Upper lobe of left lung (tissue), 6 donors: ENCODE results near the gene TET3. TPM values are rescaled to one million over a fixed set of nuclear protein-coding genes. Genes with fewer than 3 reads are reported as not detected.

Experiments
- ATAC-seq, 2 donors: fragments of 200-7000 bp; cut with Tn5 transposase; one replicate each; pipeline ENCODE4 v1.9.1; 2022; ENCODE audit warnings: mild to moderate bottlenecking in 2 of 2, moderate library complexity in 2 of 2; ENCODE audit not compliant: low FRiP score in 2 of 2
- DNase-seq, 2 donors: peaks; one replicate each; pipeline ENCODE4 v3.0.0-alpha.2; 2019 to 2020
- H3K27ac ChIP-seq, 4 donors: fragments of 200-600 bp; sonication (generic); one replicate each; pipeline ENCODE4 v1.5.1; 2016 to 2019
- H3K27me3 ChIP-seq, 4 donors: fragments of 200-600 bp; sonication (generic); one replicate each; pipeline ENCODE4 v1.5.1; 2017 to 2019
- H3K36me3 ChIP-seq, 4 donors: fragments of 200-600 bp; sonication (generic); one replicate each; pipeline ENCODE4 v1.5.1; 2016 to 2019
- H3K4me1 ChIP-seq, 4 donors: fragments of 200-600 bp; sonication (generic); one replicate each; pipeline ENCODE4 v1.5.1; 2018 to 2019
- H3K4me3 ChIP-seq, 4 donors: fragments of 200-600 bp; sonication (generic); one replicate each; pipeline ENCODE4 v1.5.1; 2017 to 2019; ENCODE audit warnings: mild to moderate bottlenecking in 2 of 4, moderate library complexity in 1 of 4
- H3K9me3 ChIP-seq, 4 donors: fragments of 200-600 bp; sonication (generic); one replicate each; pipeline ENCODE4 v1.5.1; 2018 to 2019
- EP300 ChIP-seq, 4 donors: sonication (generic); formaldehyde crosslinking; IDR thresholded peaks; one replicate each; pipeline ENCODE4 v1.5.1; 2017; ENCODE audit warnings: antibody characterized with exemption in 4 of 4, control low read depth in 2 of 4
- POLR2A ChIP-seq, 4 donors: fragments of 450-650 bp; IDR thresholded peaks; one replicate each; pipeline ENCODE4 v1.5.1; 2016 to 2017; ENCODE audit warnings: antibody characterized with exemption in 4 of 4, mild to moderate bottlenecking in 2 of 4
- POLR2AphosphoS5 ChIP-seq, 2 donors: sonication (generic); formaldehyde crosslinking; IDR thresholded peaks; one replicate each; pipeline ENCODE4 v1.5.1; 2017; ENCODE audit warnings: antibody characterized with exemption in 2 of 2
- WGBS, 2 donors: methylation state at CpG; one replicate each; pipeline ENCODE4 v1.1.5; 2017 to 2018; 5-methylcytosine and 5-hydroxymethylcytosine counted together
- total RNA-seq, 6 donors: library from RNA; depleted of rRNA in 4 of 6; stranded (reverse); fragments of >200 nt in 4 of 6; gene quantifications; one replicate each; pipeline versions ENCODE4 v1.1.0 to v1.2.1, GENCODE V29; 2016 to 2021
- TF ChIP-seq, protein P1 (sequence below), 6 experiments: fragments of 450-650 bp in 4 of 6; fragments of 200-600 bp in 2 of 6; sonication (generic) in 2 of 6; IDR thresholded peaks; one replicate each; pipeline ENCODE4 v1.5.1; 2016 to 2019; ENCODE audit warnings: antibody characterized with exemption in 6 of 6
- donor health status: DM: no; HTN: no; CAD: no; lungs with moderate emphysema.
- donor health status: DM: no; HTN: yes; CAD: no; lungs with severe emphysema.

The TET3 gene
- total RNA-seq, 6 donors from 2014 or later, result 17.3 to 53.4 (median 23.6) TPM

DNA sequence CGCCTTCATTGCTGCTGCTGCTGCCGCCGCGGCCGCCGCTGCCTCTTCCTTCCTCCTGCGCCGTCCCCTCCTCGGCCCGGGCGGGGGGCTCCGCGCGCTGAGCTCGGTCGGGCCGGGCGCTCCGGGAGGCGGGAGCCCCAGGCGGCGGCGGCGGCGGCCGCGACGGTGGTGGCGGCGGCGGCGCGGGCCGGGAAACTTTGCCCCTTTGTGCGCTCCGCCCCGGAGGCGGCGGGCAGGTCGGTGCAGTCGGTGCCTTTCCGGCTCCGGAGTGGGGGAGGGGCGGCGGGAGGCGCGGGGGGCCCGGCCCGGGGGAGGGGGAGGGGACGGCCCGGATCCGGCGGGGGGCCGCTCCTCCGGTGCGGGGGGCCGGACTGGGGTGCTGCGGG, 205 bp downstream of the TET3 start:
- no peaks in the 10 kb centered on the region for H3K36me3 ChIP-seq
- peaks cover 73 to 80% (median 77%) of the 10 kb centered on the region in 4 donors for H3K4me1 ChIP-seq
- H3K27me3 ChIP-seq, result no peaks in the 10 kb centered on the region
- DNase-seq, result peak in 1 of 2 donors; percentile 58
- TF ChIP-seq POLR2AphosphoS5 (IDR thresholded peaks at IDR 0.05), result peak in 1 of 2 donors; percentile 53
- TF ChIP-seq POLR2A (IDR thresholded peaks at IDR 0.05), result peak in 1 of 4 donors; percentile 46
- TF ChIP-seq EP300 (IDR thresholded peaks at IDR 0.05), result no peak
- TF ChIP-seq, protein P1, sequence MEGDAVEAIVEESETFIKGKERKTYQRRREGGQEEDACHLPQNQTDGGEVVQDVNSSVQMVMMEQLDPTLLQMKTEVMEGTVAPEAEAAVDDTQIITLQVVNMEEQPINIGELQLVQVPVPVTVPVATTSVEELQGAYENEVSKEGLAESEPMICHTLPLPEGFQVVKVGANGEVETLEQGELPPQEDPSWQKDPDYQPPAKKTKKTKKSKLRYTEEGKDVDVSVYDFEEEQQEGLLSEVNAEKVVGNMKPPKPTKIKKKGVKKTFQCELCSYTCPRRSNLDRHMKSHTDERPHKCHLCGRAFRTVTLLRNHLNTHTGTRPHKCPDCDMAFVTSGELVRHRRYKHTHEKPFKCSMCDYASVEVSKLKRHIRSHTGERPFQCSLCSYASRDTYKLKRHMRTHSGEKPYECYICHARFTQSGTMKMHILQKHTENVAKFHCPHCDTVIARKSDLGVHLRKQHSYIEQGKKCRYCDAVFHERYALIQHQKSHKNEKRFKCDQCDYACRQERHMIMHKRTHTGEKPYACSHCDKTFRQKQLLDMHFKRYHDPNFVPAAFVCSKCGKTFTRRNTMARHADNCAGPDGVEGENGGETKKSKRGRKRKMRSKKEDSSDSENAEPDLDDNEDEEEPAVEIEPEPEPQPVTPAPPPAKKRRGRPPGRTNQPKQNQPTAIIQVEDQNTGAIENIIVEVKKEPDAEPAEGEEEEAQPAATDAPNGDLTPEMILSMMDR (IDR thresholded peaks at IDR 0.05), result peak in 1 of 6 experiments; percentile 1
- no peak for ATAC-seq
- peak overlapping the region; percentile 90 to 96 (median 93) for H3K27ac ChIP-seq
- no peaks in the 10 kb centered on the region for H3K9me3 ChIP-seq
- 0% methylated on average over 2 of the region's 58 CpGs for WGBS, 2 donors
- peak overlapping the region; percentile 31 to 77 (median 66) for H3K4me3 ChIP-seq

DNA sequence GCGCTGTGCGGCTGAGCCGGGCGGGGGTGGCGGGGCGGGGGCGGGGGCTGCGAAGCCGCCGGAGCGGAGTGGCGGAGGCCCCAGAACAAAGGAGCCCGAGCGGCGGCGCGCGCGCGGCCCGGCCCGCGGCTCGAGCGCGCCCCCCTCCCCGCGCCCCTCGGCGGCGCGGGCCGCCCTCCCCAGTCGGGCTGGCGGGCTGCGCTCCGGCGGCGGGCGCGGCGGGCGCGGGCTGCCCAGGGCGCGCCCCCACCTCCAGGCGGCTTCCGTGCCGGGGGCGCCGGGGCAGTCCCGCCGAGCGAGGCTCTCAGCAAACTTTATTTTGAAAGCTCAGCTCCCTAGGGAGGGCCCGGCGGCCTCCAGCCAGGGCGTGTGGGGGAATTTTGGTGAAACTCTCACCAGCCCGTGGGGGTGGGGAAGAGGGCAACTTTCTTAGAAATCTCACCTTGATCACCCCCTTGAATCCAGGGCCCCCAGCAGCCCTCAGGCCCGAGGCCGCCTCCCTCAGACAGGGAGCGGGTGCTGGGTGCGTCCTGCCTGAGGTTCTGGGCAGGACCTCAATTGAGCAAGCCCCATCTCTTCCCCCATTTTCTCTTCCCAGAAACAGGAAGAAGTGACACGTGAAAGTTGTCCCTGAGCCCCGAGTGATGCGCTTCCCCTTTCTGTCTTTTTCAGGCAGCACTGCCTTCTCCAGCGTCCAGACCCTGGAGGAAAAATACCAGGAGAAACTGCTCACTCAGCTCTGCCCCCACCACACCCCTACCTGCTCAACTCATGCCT, 786 bp downstream of the TET3 start:
- peaks cover 68 to 80% (median 71%) of the 10 kb centered on the region in 4 donors for H3K4me1 ChIP-seq
- no peaks in the 10 kb centered on the region for H3K27me3 ChIP-seq
- DNase-seq (peak; percentile 68 to 89), ATAC-seq (peak in 1 of 2 donors; percentile 38)
- peak overlapping the region; percentile 90 to 96 (median 93) for H3K27ac ChIP-seq
- TF ChIP-seq, protein P1 (IDR thresholded peaks at IDR 0.05), result peak in 1 of 6 experiments; percentile 6
- TF ChIP-seq EP300 (IDR thresholded peaks at IDR 0.05), result no peak
- peak; percentile 12 to 42 for TF ChIP-seq POLR2AphosphoS5 (IDR thresholded peaks at IDR 0.05)
- TF ChIP-seq POLR2A (IDR thresholded peaks at IDR 0.05), result peak in 2 of 4 donors; percentile 28 to 82
- H3K9me3 ChIP-seq, result no peaks in the 10 kb centered on the region
- peaks cover 0 to 1% (median 0%) of the 10 kb centered on the region in 4 donors for H3K36me3 ChIP-seq
- 3 to 10% methylated on average over 8 to 14 of the region's 66 CpGs for WGBS, 2 donors
- peak overlapping the region; percentile 31 to 77 (median 66) for H3K4me3 ChIP-seq

DNA sequence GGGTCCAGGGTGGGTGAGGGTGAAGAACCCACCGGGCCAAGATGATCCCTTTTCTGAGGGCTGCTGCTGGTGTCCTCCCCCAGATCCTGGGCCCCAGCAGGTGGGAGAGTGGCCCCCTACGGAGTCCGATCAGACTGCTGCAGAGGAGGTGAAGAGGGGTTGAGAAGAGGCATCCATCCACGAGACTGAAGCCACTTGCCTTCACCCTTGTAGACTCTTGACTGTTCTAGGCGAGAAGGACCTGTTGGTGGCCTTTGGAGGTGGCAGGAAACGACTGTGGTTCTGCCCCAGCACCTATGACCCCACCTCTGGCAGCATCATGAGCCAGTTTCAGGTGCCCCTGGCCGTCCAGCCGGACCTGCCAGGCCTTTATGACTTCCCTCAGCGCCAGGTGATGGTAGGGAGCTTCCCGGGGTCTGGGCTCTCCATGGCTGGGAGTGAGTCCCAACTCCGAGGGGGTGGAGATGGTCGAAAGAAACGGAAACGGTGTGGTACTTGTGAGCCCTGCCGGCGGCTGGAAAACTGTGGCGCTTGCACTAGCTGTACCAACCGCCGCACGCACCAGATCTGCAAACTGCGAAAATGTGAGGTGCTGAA, 1.5 kb downstream of the TET3 start:
- H3K27ac ChIP-seq, result peak overlapping the region; percentile 56 to 96 (median 92)

DNA sequence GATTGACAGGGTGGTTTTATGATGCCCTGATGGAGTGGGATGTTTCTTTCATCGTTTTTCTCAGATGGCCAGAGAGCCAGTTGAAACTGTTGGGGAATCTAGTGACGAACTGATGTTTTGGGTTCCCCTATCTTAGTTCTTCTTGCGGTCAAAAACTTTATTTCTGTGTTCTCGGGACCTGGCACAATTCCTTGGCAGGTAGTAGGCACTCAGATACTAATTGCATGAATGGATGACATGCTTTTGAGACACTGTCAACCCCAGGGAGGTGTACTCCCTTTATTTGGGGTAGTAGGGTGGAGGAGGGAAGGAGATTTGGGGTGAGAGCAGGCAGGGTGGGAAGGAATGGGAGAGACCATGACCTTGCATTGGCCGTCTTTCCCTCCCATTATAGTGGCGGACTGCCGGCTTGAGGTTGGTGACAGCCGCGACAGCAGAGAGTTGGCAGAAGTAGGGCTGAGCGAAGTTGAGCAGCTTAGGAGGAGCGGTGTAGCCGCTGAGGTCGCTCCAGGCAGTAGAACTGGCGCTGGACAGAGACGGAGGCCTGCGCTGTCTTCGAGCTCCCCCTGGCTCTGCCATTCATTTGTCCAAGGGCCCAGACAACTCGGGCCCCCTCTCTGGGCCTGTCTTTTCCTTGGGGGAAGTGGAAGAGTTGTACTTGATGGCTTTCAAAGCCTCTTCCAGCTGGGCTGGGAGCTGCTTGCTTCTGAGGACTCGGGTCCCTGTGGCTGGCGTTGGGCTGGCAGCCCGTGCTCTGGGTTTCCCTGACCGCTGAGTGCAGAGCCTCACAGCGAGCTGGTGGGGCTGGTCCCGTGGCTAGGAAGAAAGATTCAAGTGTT, 2.6 kb downstream of the TET3 start:
- peak; percentile 34 to 47 for ATAC-seq
- WGBS, 2 donors, result 22 to 28% methylated on average over 17 to 24 of the region's 24 CpGs

More for the DNA sequence above, 1.5 kb downstream of the TET3 start:
- no peaks in the 10 kb centered on the region for H3K27me3 ChIP-seq
- peaks cover 61 to 73% (median 64%) of the 10 kb centered on the region in 4 donors for H3K4me1 ChIP-seq
- TF ChIP-seq EP300 (IDR thresholded peaks at IDR 0.05) (no peak), POLR2A (IDR thresholded peaks at IDR 0.05) (no peak), POLR2AphosphoS5 (IDR thresholded peaks at IDR 0.05) (no peak)
- TF ChIP-seq, protein P1 (IDR thresholded peaks at IDR 0.05), result no peak
- H3K36me3 ChIP-seq, result peaks cover 0 to 4% (median 0%) of the 10 kb centered on the region in 4 donors
- ATAC-seq, result no peak
- H3K4me3 ChIP-seq, result peak overlapping the region in 3 of 4 donors; percentile 63 to 77 (median 68)
- DNase-seq, result peak in 1 of 2 donors; percentile 42
- 79 to 81% methylated on average over 18 to 20 of the region's 21 CpGs for WGBS, 2 donors
- H3K9me3 ChIP-seq, result no peaks in the 10 kb centered on the region

More for the DNA sequence above, 2.6 kb downstream of the TET3 start:
- Histone ChIP-seq H3K4me1 (peaks cover 50 to 67% (median 53%) of the 10 kb centered on the region in 4 donors), H3K4me3 (peak overlapping the region in 3 of 4 donors; percentile 31 to 68 (median 63)), H3K27me3 (no peaks in the 10 kb centered on the region), H3K9me3 (no peaks in the 10 kb centered on the region), H3K27ac (peak overlapping the region in 3 of 4 donors; percentile 9 to 73 (median 50)), H3K36me3 (peaks cover 0 to 4% (median 0%) of the 10 kb centered on the region in 4 donors)
- DNase-seq, result peak; percentile 62 to 79
- TF ChIP-seq, protein P1 (IDR thresholded peaks at IDR 0.05), result peak in 3 of 6 experiments; percentile 36 to 65 (median 54)
- TF ChIP-seq POLR2AphosphoS5 (IDR thresholded peaks at IDR 0.05), result no peak
- TF ChIP-seq EP300 (IDR thresholded peaks at IDR 0.05), result no peak
- TF ChIP-seq POLR2A (IDR thresholded peaks at IDR 0.05), result no peak
